ENCODE measurements around the gene ZBTB17.

The ZBTB17 gene

DNA sequence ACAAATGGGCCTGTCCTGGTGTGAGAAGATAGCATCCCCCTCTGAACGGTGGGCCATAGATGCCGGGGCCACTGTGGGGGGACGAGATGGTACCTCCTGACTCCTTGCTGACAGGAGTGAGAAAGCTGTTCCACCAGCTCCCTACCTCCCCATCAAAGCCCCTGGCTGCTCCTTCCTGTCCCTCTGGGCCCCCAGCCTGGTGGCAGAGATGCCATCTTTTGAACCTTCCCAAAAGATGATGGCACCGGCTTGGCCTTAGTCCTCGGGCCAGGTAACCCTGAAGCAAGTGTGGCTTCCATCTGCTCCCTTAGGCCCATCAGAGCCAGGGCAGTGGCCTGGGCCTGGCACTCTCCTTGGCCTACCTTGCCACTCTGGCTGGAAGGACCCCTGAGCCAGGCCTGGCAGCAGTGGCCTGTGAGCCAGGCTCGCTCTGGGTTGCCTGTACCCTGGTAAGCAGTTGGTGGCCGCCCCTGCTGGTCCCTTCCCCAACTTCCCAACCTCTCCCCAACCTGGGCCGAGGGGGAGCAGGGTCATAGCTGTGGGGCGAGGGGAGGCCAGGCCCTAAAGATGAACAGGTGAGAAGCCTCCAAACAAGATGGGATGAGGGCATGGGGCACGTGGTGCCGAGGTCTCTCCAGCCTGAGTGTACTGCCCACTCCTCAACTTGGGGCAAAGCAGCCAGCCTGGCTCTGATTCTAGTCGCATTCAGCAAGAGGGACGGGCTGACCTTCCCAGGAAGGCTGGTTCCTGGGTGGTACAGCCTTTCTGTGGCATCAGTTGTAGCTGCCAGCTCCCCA lies 34.7 kb downstream of the ZBTB17 start:
- no peak for DNase-seq (ENCODE audit: extremely low read depth, low read depth)
- TF ChIP-seq, protein P1, sequence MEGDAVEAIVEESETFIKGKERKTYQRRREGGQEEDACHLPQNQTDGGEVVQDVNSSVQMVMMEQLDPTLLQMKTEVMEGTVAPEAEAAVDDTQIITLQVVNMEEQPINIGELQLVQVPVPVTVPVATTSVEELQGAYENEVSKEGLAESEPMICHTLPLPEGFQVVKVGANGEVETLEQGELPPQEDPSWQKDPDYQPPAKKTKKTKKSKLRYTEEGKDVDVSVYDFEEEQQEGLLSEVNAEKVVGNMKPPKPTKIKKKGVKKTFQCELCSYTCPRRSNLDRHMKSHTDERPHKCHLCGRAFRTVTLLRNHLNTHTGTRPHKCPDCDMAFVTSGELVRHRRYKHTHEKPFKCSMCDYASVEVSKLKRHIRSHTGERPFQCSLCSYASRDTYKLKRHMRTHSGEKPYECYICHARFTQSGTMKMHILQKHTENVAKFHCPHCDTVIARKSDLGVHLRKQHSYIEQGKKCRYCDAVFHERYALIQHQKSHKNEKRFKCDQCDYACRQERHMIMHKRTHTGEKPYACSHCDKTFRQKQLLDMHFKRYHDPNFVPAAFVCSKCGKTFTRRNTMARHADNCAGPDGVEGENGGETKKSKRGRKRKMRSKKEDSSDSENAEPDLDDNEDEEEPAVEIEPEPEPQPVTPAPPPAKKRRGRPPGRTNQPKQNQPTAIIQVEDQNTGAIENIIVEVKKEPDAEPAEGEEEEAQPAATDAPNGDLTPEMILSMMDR (IDR thresholded peaks at IDR 0.05; ENCODE audit: low read depth, low read length): no peak

DNA sequence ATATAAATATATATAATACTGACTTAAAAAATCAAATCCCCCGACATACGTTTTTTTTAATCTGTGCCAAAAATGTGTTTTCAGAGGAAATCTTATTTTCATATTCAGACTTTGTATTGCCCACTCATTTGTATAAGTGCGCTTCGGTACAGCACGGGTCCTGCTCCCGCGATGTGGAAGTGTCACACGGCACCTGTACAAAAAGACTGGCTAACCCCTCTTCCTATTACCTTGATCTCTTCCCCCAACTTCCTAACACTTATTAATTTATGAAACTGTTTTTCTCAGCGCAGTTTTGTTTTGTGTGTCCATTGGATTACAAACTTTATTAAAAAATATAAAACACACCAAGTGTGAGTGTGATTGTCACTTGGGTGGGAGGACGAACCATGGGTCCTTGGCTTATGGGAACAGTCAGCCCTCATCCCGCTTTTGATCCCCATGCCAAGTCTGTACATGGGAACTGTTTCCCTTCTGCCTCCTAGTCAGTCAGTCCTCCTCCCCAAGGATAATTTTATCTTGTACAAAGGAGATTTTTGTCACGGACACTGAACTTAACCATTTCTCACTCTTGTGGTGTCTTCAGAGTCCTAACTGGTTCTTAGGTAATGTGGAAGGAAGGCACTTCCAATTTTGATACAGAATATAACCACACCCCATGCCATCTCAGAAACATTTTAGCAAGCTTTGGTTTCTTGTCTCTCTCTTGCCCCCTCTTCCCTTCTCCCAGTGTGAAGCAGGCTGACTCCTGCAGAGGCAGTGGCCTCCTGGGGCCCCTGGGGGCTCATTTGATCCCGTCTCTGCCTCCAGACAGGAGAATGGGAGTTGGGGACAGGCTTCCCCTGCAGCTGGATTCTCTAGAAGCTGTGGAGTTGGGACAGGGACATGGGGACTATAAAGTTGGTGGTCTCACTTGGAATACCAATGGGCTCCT lies 35.5 kb downstream of the ZBTB17 start:
- DNase-seq (ENCODE audit: extremely low read depth, low read depth): no peak
- TF ChIP-seq, protein P1 (IDR thresholded peaks at IDR 0.05; ENCODE audit: low read depth, low read length): no peak

DNA sequence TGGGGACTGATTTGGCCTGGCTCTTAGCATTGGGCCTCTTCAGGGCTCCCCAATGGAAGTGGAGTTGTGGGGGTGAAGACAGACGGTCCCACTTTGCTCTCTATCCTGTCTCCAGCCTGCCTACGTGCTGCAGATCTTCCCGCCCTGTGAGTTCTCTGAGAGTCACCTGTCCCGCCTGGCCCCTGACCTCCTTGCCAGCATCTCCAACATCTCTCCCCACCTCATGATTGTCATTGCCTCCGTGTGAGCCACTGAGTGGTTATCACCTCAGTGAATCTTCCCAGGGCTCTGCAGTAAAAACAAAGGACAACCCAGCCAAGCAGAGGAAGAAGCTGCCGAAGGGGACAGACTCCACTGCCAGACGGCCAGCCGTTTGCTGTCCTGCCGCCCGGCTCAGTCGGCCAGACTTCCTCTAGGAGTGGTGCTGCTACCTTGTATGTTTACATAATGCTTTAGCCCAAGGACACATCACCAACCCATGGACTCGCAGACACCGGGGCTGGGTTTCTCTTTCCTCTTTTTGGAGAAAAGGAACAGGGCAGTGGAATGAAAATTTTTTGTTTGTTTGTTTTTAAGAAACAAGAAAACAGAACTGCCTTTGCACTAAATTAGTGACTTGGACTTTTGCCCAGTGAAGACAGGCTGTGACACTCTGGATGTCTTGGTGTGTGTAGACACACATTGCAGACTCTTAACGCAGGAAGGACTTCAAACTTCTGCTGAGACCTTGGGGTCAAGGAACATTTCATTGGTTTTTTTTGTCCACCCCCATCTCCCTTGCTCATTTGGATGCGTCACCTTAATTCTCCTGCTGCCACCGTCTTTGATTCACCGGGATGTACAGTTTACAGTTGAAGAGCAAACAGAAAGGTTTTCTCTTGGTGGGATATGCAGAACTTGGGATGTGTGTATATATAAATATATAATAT lies 36.5 kb downstream of the ZBTB17 start:
- TF ChIP-seq, protein P1 (IDR thresholded peaks at IDR 0.05; ENCODE audit: low read depth, low read length): no peak
- DNase-seq (ENCODE audit: extremely low read depth, low read depth): no peak

DNA sequence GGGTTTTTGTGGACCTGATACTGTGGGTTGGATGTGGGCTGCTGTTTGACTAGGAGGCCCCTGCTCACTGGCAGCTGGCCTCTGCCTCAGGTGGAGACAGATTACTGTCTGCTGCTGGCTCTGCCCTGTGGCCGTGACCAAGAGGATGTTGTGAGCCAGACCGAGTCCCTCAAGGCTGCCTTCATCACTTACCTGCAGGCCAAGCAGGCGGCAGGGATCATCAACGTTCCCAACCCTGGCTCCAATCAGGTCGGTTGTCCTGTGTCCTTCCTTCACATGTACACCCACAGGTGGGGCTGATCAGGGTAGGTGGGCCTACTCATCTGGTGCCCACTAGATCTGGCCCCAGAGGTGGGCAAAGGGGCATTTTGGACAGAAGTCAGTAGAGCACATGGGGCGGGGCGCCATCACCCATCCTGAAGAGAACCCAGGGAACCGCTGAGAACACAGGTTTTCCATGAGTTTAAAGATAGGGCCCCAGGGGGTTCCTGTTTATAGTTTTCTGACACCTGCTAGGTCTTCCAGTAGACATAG lies 37.2 kb downstream of the ZBTB17 start:
- TF ChIP-seq, protein P1 (IDR thresholded peaks at IDR 0.05; ENCODE audit: low read depth, low read length): no peak
- DNase-seq (ENCODE audit: extremely low read depth, low read depth): no peak

DNA sequence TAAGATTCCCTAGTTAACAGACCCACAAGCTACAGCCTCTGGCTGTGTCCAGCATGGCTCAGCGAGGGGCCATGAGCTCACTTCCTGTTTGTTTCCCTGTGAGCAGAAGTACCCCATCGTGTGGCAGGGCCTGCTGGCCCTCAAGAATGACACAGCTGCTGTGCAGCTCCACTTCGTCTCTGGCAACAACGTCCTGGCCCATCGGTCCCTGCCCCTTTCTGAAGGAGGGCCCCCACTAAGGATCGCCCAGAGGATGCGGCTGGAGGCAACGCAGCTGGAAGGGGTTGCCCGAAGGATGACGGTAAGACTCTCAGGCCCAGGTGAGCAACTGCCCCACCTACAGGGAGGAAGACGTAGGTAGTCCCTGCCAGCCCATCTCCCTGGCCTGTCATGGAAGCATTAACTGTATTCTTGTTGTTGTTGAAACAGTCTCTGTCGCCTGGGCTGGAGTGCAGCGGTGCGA lies 38.2 kb downstream of the ZBTB17 start:
- TF ChIP-seq, protein P1 (IDR thresholded peaks at IDR 0.05; ENCODE audit: low read depth, low read length): no peak; the same call in none of the 2 replicates
- no peak for DNase-seq (ENCODE audit: extremely low read depth, low read depth)

DNA sequence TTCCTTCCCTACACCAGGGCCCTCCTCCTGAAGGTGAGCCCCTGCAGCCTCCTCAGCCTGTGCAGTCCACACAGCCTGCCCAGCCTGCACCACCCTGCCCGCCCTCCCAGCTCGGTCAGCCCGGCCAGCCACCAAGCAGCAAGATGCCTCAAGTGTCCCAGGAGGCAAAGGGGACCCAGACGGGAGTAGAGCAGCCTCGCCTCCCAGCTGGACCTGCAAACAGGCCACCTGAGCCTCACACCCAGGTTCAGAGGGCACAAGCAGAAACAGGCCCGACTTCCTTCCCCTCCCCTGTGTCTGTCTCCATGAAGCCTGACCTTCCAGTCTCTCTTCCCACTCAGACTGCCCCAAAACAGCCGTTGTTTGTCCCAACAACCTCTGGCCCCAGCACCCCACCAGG lies 38.8 kb downstream of the ZBTB17 start:
- TF ChIP-seq, protein P1 (IDR thresholded peaks at IDR 0.05; ENCODE audit: low read depth, low read length): no peak
- DNase-seq (ENCODE audit: extremely low read depth, low read depth): no peak

All from AG09319 (cell line).